OCI-LY3 (cell line): Measurements from ENCODE around the gene CNTN6.
A peak's percentile ranks its signal among the peaks of the same experiment; 100 is the strongest.
"Not testable (repeated sequence)": the region's sequence is repeated elsewhere in the genome, so short reads cannot be mapped to it uniquely, and the experiment has no call there.

Experiments used
- H2AFZ ChIP-seq: fragments of 200-600, 300-600 bp; shearing (Covaris generic); 2 replicates; pipeline ENCODE4 v1.6.0; 2014; ENCODE audit warnings: antibody characterized with exemption, low read depth, low read length
- H3K27ac ChIP-seq: fragments of 200-600, 300-600 bp; sonication (generic); 2 replicates; pipeline ENCODE4 v1.5.1; 2014; ENCODE audit warnings: mild to moderate bottlenecking, low read length, moderate library complexity, mixed read lengths
- H3K27me3 ChIP-seq: fragments of 200-600, 300-600 bp; sonication (generic); 2 replicates; pipeline ENCODE4 v1.6.1; 2014; ENCODE audit warnings: low read depth, low read length, mixed read lengths
- H3K36me3 ChIP-seq: fragments of 200-600, 300-600 bp; sonication (generic); replicated peaks from 2 replicates; pipeline ENCODE3; 2014; ENCODE audit warnings: low read depth, low read length, mixed read lengths
- H3K4me1 ChIP-seq: fragments of 300-600, 200-600 bp; sonication (generic); 2 replicates; pipeline ENCODE4 v1.6.1; 2014; ENCODE audit warnings: low read length, mixed read lengths
- H3K4me2 ChIP-seq: fragments of 200-600, 300-600 bp; sonication (generic); 2 replicates; pipeline ENCODE4 v1.6.1; 2014; ENCODE audit warnings: low read length, mixed read lengths
- H3K4me3 ChIP-seq: fragments of 300-600, 200-600 bp; sonication (generic); 2 replicates; pipeline ENCODE4 v1.5.1; 2014; ENCODE audit warnings: antibody characterized with exemption, mild to moderate bottlenecking, low read length, moderate library complexity
- H3K79me2 ChIP-seq: fragments of 300-600, 200-600 bp; shearing (Covaris generic); 2 replicates; pipeline ENCODE4 v1.6.1; 2014; ENCODE audit warnings: mild to moderate bottlenecking, low read length, mixed read lengths
- H3K9ac ChIP-seq: fragments of 300-600, 200-600 bp; shearing (Covaris generic); 2 replicates; pipeline ENCODE4 v1.6.0; 2014; ENCODE audit warnings: mild to moderate bottlenecking, low read length, moderate library complexity
- H3K9me3 ChIP-seq: fragments of 200-600, 300-600 bp; shearing (Covaris generic); 2 replicates; pipeline ENCODE4 v1.6.1; 2014; ENCODE audit warnings: low read length, mixed read lengths; ENCODE audit not compliant: insufficient read depth
- H4K20me1 ChIP-seq: fragments of 200-600, 300-600 bp; sonication (generic); 2 replicates; pipeline ENCODE4 v1.6.1; 2016; ENCODE audit warnings: low read length, mixed read lengths; ENCODE audit not compliant: insufficient read depth
- CTCF ChIP-seq: fragments of 200-600, 300-600 bp; sonication (generic); IDR thresholded peaks from 2 replicates; pipeline ENCODE4 v1.5.1; 2014; ENCODE audit warnings: antibody characterized with exemption, low read length, low read depth
- EZH2phosphoT487 ChIP-seq: fragments of 200-600 bp; shearing (Covaris generic); IDR thresholded peaks from 2 replicates; pipeline ENCODE4 v1.6.1; 2018; ENCODE audit warnings: antibody characterized with exemption, mixed run types, low read depth

The CNTN6 gene

GRCh38 chr3:1374471-1374870 is 281.6 kb downstream of the CNTN6 start:
- Histone ChIP-seq H3K27me3 (no peaks in the 10 kb centered on the region), H3K9me3 (no peaks in the 10 kb centered on the region), H3K79me2 (no peaks in the 10 kb centered on the region), H3K9ac (no peak overlapping the region), H3K27ac (no peak overlapping the region; the same call in 1 of the 2 replicates), H3K36me3 (peaks cover 67% of the 10 kb centered on the region), H4K20me1 (no peaks in the 10 kb centered on the region), H2AFZ (no peak overlapping the region), H3K4me2 (no peak overlapping the region), H3K4me3 (no peak overlapping the region), H3K4me1 (peaks cover 24% of the 10 kb centered on the region)
- TF ChIP-seq EZH2phosphoT487: no peak
- no peak for TF ChIP-seq CTCF

GRCh38 chr3:1375145-1375544 is 282.3 kb downstream of the CNTN6 start:
- TF ChIP-seq EZH2phosphoT487 (no peak), CTCF (no peak)
- Histone ChIP-seq H3K9ac (no peak overlapping the region), H3K27me3 (no peaks in the 10 kb centered on the region), H3K79me2 (no peaks in the 10 kb centered on the region), H3K27ac (peak overlapping the region; percentile 12; the same call in 1 of the 2 replicates), H3K4me3 (no peak overlapping the region), H3K4me1 (peaks cover 31% of the 10 kb centered on the region), H2AFZ (no peak overlapping the region), H3K4me2 (no peak overlapping the region), H3K9me3 (no peaks in the 10 kb centered on the region), H4K20me1 (no peaks in the 10 kb centered on the region), H3K36me3 (peaks cover 66% of the 10 kb centered on the region)

GRCh38 chr3:1380926-1381646 is 288.3 kb downstream of the CNTN6 start:
- Histone ChIP-seq H2AFZ (0 out of 2 replicates have a peak overlapping the region, but pooled peaks have one; percentile 17), H4K20me1 (no peaks in the 10 kb centered on the region), H3K36me3 (peaks cover 66% of the 10 kb centered on the region), H3K79me2 (no peaks in the 10 kb centered on the region), H3K4me1 (peaks cover 62% of the 10 kb centered on the region), H3K9me3 (peaks cover 11% of the 10 kb centered on the region; the same call in 1 of the 2 replicates), H3K27me3 (no peaks in the 10 kb centered on the region), H3K4me3 (peak overlapping the region; percentile 59), H3K9ac (peak overlapping the region; percentile 91), H3K27ac (peak overlapping the region; percentile 100), H3K4me2 (peak overlapping the region; percentile 75)
- TF ChIP-seq CTCF (no peak), EZH2phosphoT487 (0 out of 2 replicates have a peak, but pooled peaks have one; percentile 2)

- Histone ChIP-seq H3K4me1 (peaks cover 62% of the 10 kb centered on the region), H3K27me3 (no peaks in the 10 kb centered on the region), H3K4me2 (peak overlapping the region; percentile 75), H2AFZ (0 out of 2 replicates have a peak overlapping the region, but pooled peaks have one; percentile 17), H3K36me3 (peaks cover 68% of the 10 kb centered on the region), H3K27ac (peak overlapping the region; percentile 100), H3K9ac (peak overlapping the region; percentile 91), H3K79me2 (no peaks in the 10 kb centered on the region), H4K20me1 (no peaks in the 10 kb centered on the region), H3K4me3 (peak overlapping the region; percentile 59), H3K9me3 (peaks cover 13% of the 10 kb centered on the region; the same call in 1 of the 2 replicates)
- TF ChIP-seq EZH2phosphoT487 (no peak), CTCF (no peak)
These were observed 288.8 kb downstream of the CNTN6 start for GRCh38 chr3:1381647-1382036.

DNA sequence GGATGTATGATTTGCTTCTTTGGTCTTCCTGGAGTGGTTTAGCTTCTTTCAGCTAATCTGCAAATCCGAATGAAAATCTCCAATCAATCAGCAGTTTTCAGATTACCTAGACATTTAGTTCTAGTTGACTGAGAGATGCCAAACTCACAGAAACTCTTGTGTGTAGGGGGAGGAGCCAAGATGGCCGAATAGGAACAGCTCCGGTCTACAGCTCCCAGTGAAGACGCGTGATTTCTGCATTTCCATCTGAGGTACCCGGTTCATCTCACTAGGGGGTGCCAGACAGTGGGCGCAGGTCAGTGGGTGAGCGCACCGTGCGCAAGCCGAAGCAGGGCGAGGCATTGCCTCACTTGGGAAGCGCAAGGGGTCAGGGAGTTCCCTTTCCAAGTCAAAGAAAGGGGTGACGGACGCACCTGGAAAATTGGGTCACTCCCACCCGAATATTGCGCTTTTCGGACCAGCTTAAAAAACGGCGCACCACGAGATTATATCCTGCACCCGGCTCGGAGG is 294.6 kb downstream of the CNTN6 start:
- H3K4me2 ChIP-seq, H2AFZ ChIP-seq, H3K27ac ChIP-seq, H3K27me3 ChIP-seq, H3K4me3 ChIP-seq, H4K20me1 ChIP-seq, H3K79me2 ChIP-seq, H3K9ac ChIP-seq: not testable (repeated sequence)
- Histone ChIP-seq H3K36me3 (peaks cover 47% of the 10 kb centered on the region), H3K4me1 (peaks cover 13% of the 10 kb centered on the region), H3K9me3 (peaks cover 13% of the 10 kb centered on the region; the same call in 1 of the 2 replicates)
